ENCODE measurements around the gene MYO1E. TPM values are rescaled to one million over a fixed set of nuclear protein-coding genes. Genes with fewer than 3 reads are reported as not detected.

Gene MYO1E
- total RNA-seq, 4 donors from 2014 or later = 49.7 to 76.1 (median 65.6) TPM

DNA sequence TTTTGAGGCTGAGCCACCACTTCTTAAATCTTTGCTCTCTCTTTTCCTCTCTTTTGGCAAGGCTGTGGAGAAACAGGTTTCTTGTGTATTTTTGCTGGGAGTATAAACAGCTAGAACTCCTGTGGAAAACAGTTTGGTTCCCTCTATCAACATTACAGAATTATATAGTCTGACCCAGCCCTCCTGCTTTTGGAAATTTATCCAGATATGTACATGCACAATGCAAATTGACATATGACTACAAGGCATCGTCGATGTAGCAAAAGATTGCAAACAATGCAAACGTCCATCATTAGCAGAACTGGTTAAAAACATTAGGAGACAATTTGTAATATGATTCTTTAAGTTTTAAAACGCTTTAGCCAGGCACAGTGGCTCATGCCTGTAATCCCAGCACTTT lies 12.5 kb upstream of the MYO1E start:
- TF ChIP-seq, protein P1, sequence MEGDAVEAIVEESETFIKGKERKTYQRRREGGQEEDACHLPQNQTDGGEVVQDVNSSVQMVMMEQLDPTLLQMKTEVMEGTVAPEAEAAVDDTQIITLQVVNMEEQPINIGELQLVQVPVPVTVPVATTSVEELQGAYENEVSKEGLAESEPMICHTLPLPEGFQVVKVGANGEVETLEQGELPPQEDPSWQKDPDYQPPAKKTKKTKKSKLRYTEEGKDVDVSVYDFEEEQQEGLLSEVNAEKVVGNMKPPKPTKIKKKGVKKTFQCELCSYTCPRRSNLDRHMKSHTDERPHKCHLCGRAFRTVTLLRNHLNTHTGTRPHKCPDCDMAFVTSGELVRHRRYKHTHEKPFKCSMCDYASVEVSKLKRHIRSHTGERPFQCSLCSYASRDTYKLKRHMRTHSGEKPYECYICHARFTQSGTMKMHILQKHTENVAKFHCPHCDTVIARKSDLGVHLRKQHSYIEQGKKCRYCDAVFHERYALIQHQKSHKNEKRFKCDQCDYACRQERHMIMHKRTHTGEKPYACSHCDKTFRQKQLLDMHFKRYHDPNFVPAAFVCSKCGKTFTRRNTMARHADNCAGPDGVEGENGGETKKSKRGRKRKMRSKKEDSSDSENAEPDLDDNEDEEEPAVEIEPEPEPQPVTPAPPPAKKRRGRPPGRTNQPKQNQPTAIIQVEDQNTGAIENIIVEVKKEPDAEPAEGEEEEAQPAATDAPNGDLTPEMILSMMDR (IDR thresholded peaks at IDR 0.05) = no peak
- TF ChIP-seq EP300 (IDR thresholded peaks at IDR 0.05) (no peak), POLR2A (IDR thresholded peaks at IDR 0.05) (no peak), POLR2AphosphoS5 (IDR thresholded peaks at IDR 0.05) (no peak)
- whole genome bisulfite sequencing, 2 donors (ENCODE audit: low coverage in 1 of 2) = 72 to 80% methylated on average over 4 of the region's 4 CpGs
- H3K4me1 ChIP-seq = no peaks in the 10 kb centered on the region
- no peak overlapping the region for H3K4me3 ChIP-seq
- H3K27ac ChIP-seq = no peak overlapping the region
- no peaks in the 10 kb centered on the region for H3K9me3 ChIP-seq
- peaks cover 0 to 7% of the 10 kb centered on the region in 2 donors for H3K36me3 ChIP-seq
- no peak for ATAC-seq
- H3K27me3 ChIP-seq = no peaks in the 10 kb centered on the region

DNA sequence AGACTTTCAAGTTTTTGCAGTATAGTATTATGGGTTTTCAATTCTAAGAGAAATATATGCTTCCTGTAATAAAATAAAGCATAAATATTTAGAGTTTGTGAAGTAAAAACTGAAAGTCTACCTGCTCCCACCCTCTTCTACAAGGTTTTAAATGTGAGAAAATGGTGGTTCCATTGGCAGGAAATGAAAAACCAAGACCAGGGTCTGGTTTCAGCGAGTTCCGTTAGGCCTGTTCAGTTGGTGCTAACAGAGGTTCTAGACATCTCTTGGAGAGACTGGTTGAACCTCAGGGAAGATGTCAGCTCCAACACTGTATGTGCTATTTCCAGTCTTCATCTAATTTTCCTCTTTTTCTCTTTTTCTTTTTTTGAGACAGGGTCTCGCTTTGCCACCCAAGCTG lies 11.8 kb upstream of the MYO1E start:
- TF ChIP-seq, protein P1 (IDR thresholded peaks at IDR 0.05) = no peak
- TF ChIP-seq EP300 (IDR thresholded peaks at IDR 0.05) = no peak
- TF ChIP-seq POLR2A (IDR thresholded peaks at IDR 0.05) = no peak
- no peak for TF ChIP-seq POLR2AphosphoS5 (IDR thresholded peaks at IDR 0.05)
- H3K4me1 ChIP-seq = no peaks in the 10 kb centered on the region
- no peaks in the 10 kb centered on the region for H3K9me3 ChIP-seq
- H3K27ac ChIP-seq = no peak overlapping the region
- no peak for ATAC-seq
- peaks cover 0 to 7% of the 10 kb centered on the region in 2 donors for H3K36me3 ChIP-seq
- no peaks in the 10 kb centered on the region for H3K27me3 ChIP-seq
- no peak overlapping the region for H3K4me3 ChIP-seq
- 85 to 94% methylated on average over 2 to 3 of the region's 3 CpGs for WGBS, 2 donors (ENCODE audit: low coverage in 1 of 2)

DNA sequence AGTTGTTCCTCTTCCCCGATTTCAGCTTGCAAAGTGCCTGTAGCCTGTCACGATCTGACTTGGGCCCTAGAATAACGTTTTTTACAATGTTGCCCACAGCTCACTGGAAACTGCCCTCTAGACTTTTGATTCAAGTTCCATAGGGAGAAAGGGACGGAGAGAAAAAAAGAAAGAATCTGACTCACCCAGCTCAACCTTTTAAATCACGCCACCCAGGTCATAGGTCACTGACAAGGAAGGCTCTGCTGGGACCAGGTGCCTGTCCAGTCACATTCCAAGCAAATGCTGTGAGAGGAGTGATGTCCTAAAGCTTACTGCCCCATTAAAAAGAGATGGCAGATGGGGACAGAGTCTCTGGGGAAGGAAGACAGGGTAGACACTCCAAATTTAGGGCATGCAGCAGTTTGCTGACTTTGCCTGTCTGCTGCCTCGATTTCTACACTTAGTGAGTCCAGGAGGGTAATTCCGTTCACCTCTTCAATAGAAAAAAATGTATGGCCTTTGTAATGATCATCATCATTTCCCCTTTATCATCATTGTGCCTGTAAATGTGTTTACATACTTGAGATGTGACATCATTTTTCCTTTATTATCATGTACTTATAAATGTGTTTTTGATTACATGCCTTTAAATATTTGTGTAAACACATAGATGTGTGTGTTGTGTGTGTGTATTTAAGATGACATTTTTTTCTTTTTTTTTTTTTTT lies 8.4 kb upstream of the MYO1E start:
- H3K4me1 ChIP-seq = no peaks in the 10 kb centered on the region
- no peaks in the 10 kb centered on the region for H3K9me3 ChIP-seq
- TF ChIP-seq POLR2AphosphoS5 (IDR thresholded peaks at IDR 0.05) (no peak), POLR2A (IDR thresholded peaks at IDR 0.05) (no peak), EP300 (IDR thresholded peaks at IDR 0.05) (no peak)
- TF ChIP-seq, protein P1 (IDR thresholded peaks at IDR 0.05) = no peak
- H3K36me3 ChIP-seq = peaks cover 0 to 7% of the 10 kb centered on the region in 2 donors
- no peak overlapping the region for H3K4me3 ChIP-seq
- H3K27ac ChIP-seq = no peak overlapping the region
- no peaks in the 10 kb centered on the region for H3K27me3 ChIP-seq
- no peak for ATAC-seq
- 54 to 60% methylated on average over 4 to 5 of the region's 7 CpGs for WGBS, 2 donors (ENCODE audit: low coverage in 1 of 2)

DNA sequence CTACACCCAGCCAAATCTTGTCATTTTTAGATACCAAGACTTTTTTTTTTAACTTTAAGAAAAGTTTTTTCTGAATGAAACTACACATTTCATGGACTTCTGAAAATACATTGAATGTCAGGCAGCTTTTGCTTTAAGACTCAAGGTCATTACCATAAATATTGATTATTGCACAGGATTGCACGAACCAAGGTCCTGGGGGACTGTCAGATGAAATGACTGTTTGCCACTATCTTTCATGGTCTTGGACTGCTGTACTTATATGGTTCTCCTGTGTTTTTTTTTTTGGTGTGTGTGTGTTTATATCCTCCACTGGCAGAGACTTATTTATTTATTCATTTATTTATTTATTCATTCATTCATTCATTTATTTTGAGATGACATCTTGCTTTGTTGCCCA lies 6.9 kb upstream of the MYO1E start:
- WGBS, 2 donors (ENCODE audit: low coverage in 1 of 2) = 91 to 100% methylated on average over 1 of the region's 1 CpG
- Histone ChIP-seq H3K27ac (no peak overlapping the region), H3K9me3 (no peaks in the 10 kb centered on the region), H3K27me3 (no peaks in the 10 kb centered on the region), H3K4me3 (no peak overlapping the region), H3K36me3 (no peaks in the 10 kb centered on the region), H3K4me1 (no peaks in the 10 kb centered on the region)
- TF ChIP-seq EP300 (IDR thresholded peaks at IDR 0.05) (no peak), POLR2AphosphoS5 (IDR thresholded peaks at IDR 0.05) (no peak), POLR2A (IDR thresholded peaks at IDR 0.05) (no peak)
- TF ChIP-seq, protein P1 (IDR thresholded peaks at IDR 0.05) = no peak
- no peak for ATAC-seq

DNA sequence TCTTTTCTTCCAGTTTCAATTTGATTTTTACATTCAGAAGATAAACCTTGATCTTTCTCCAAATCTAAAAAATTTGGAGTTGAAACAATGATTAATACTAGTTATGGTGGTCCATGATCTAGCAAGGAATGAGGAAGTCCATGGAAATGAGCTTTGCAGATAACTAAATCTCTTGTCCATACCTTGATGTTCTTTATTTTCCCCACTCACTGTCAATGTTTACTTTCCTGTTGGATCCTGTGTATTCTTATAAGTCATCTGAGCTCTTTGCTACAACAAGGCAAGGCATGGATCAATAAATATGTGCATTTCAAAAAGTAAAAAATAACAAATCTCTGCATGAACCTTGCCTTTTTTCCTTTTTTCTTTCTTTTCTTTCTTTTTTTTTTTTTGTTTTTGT lies 6.2 kb upstream of the MYO1E start:
- no peaks in the 10 kb centered on the region for H3K9me3 ChIP-seq
- no peaks in the 10 kb centered on the region for H3K27me3 ChIP-seq
- no peaks in the 10 kb centered on the region for H3K36me3 ChIP-seq
- no peaks in the 10 kb centered on the region for H3K4me1 ChIP-seq
- TF ChIP-seq POLR2A (IDR thresholded peaks at IDR 0.05) (no peak), EP300 (IDR thresholded peaks at IDR 0.05) (no peak), POLR2AphosphoS5 (IDR thresholded peaks at IDR 0.05) (no peak)
- TF ChIP-seq, protein P1 (IDR thresholded peaks at IDR 0.05) = no peak
- no peak for ATAC-seq
- H3K27ac ChIP-seq = no peak overlapping the region
- H3K4me3 ChIP-seq = no peak overlapping the region

All from gastroesophageal sphincter (tissue), 4 donors.